Activated CD8-positive, alpha-beta memory T cell treated with anti-CD3 and anti-CD28 coated beads for 4 hours (primary cell): ENCODE results near the gene PRG3.
A peak's percentile ranks its signal among the peaks of the same experiment; 100 is the strongest.
"Not testable (repeated sequence)": the region's sequence is repeated elsewhere in the genome, so short reads cannot be mapped to it uniquely, and the experiment has no call there.

Experiments used
- DNase-seq, 2 donors: peaks; one replicate each; pipeline ENCODE4 v3.0.0-alpha.2; 2020; ENCODE audit warnings: low read depth in 2 of 2

The PRG3 gene

DNA sequence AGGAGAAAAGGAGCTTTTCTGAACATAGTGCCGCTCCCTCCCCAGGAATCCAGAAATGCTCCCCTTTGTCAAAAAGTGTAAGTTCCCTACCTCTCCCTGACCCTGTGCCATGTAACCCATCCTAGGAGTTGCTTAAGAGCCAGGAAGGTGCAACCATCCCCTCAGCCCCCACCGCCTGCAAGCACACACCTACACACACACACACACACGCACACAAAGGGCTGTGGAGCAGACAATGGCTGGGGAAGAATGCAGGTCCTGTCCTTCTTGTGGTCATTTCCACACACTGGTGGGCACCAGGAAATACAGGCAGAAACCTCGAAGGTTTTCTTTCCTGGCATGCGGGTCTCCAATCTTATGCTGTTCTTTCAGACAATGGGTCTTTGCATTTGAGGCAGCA is 41.6 kb downstream of the PRG3 start:
- DNase-seq = no peak

DNA sequence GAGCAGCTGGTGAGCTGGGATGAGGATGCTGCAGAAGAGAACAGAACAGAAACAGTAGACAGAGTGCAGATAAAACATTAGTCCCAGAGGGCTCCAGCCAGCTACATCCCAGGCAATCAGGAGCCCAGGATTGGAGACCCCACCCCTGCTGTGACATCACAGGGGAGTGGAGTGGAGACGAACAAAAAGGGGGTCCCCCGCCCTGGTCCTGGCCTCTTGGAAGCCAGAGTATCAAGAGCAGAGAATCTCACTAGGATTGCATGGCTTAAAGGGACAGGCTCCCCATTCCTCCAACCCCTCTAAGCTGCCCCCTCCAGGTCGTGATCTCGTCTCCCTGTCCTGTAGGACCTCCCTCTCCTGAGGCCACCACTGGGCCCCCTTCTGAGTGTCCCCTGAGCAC is 42.8 kb downstream of the PRG3 start, which contains the start of gene P2RX3:
TSS of gene P2RX3 (plus strand) at position 211 of the 400 bp plus-strand sequence. CDS start 199 bp downstream, outside the sequence.
- no peak for DNase-seq

DNA sequence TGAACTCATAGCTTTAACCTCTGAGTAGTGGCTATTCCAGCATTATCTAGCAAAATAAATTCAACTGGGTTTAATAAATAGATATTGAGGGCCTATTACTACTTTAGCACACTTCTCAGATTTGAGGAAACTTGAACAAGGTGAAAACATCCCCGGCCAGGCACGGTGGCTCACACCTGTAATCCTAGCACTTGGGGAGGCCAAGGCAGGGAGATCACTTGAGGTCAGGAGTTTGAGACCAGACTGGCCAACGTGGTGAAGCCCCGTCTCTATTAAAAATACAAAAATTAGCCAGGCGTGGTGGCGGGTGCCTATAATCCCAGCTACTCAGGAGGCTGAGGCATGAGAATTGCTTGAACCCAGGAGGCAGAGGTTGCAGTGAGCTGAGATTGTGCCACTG is 44.1 kb downstream of the PRG3 start:
- DNase-seq = not testable (repeated sequence)

DNA sequence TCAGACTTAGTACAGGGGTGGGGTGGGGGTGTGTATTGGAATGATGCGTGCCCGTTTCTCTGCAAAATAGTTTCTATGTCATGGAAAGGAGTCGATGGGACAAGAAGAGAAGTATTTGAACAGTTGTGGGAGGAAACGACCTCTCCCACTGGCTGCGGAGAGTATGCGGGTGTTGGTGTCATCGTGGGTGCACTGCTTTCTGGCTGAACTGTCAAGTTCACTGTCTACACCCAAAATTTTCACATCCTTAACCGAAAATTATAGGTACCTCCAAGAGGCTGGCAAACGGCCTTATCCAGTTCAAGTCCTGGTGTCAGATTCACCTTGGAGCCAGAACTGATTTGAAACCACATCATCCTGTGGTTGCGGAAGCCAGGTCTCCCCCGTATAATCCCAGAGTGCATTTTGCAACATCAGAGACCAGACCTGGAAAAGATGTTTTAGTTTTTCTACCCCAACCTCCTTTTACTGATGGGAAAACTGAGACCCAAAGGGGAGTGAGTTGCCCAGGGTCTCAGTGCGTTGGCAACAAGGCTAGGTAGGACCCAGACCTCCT is 44.8 kb downstream of the PRG3 start:
- no peak for DNase-seq

DNA sequence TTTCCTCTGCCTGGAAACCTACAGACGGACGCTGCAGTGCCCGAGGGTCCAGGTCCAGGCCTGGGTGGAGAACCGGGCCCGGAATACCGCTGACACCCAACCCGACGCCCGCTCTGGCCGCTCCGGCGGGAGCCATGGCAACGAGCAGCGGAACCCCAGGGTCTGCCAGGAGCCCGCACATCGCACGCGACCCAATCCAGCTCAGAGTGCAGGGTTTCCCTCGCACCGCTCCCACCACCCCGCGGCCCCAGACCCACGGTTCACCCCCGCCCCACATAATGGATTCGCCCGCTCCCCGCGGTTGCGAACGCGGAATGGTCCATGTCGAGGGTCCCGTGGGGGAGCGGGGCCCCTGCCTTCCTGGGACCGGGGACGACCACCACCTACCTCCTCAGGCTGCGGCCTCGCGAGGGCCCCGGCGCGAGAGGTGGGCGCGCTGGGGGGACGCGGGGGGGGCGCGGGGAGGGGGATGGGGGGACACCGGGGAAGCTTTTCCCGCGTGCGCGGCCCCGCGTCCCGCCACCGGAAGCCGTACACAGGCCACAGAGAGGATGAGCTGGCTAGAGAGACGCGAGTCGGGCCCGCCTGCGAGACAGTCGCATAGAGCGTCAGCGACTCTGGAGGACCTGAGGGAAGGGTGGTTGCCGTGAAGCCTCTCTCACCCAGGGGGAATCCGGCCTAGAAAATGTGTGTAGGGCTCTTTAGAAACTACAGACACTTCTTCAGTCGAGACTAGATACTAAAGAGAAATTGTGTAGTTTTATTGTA is 45.4 kb downstream of the PRG3 start, which contains the start of gene SSRP1:
TSS of gene SSRP1 (minus strand) at position 550 of the 768 bp plus-strand sequence. CDS start 771 bp downstream, outside the sequence.
- peak; percentile 70 to 80 for DNase-seq

DNA sequence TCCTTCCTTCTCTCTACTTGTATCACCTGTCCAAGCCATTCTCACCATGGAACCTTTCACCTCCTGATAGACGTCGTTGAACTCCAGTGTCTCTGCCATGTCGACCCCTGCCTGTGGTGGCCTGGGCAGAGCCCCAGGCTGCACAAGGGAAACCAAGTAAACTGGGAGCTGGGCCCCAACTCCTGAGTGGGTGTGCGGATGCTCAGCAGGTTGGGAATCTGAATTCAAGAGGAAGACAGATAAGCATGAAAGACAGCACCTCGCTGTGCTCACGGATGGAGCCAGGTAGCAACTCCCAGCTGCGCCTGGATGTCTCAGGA is 46.0 kb downstream of the PRG3 start:
- no peak for DNase-seq

DNA sequence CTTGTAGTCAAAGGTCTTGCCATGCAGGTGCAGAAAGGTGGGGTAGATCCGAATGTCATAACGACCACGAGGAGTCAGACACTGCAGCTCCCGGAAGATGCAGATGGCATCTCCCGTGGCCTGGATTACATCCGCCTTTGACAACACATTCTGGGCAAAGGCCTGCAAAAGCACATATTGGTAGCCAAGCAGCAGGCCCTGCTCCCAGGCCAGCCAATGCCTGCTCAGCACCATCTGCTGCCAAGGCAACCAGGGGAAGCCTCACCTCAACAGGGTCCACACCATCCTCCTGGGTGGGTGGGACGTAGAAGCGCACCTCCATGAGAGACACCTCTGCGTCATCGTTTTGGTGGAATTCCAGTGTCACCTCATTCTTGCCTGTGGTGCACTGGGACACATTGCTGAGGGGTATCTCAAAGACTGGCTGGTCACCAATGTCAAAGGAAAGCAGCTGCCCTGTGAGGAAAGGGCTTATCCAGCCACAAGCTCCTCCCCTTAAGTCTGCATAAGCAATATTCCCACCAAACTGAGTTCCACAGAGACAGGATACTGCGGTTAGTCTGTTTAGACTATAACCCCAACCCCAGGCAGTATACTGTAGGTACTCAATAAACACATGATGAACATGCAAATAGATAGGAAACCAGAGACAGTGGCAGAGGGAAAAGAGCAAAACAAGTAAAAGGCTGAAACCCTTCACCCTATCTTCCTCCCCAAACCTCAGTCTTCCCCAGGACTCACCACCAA is 48.1 kb downstream of the PRG3 start:
- no peak for DNase-seq

DNA sequence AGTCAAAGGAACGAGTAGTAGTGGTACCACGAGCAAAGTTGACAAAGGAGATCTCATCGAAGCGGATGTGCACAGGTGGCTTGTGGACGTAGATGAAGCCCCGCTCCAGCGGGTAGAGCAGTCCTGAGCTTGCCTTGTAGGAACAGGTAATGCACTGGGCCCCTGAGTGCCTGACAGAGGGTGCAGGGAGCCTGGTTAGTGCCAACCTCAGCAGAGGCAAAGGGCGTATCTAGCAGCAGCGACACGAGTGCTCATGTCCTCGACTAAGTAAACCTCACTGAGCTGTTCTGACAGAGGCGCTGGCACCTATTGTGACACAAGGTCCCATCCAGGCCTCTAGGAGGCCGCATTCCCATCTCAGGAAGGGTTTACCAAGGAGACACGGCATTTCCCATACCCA is 49.2 kb downstream of the PRG3 start:
- DNase-seq = no peak

DNA sequence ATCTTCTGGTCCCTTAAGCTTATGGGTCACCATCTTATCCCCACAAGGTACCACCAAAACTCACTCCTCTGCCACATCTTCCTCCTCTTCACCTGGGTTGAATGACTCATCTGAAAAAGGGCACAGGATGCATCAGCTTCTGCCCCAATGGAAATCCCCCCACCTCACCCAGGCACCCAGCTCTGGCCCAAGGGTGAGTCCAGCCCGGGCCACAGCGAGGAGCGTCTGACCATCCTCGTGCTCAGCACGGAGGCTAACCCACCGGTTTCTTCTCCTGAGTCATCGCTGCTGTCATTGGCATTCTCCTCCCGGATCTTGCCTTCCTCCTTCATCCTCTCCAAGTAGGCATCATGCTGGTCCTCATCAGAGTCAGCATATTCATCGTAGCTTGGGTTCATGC is 50.9 kb downstream of the PRG3 start:
- DNase-seq = no peak

DNA sequence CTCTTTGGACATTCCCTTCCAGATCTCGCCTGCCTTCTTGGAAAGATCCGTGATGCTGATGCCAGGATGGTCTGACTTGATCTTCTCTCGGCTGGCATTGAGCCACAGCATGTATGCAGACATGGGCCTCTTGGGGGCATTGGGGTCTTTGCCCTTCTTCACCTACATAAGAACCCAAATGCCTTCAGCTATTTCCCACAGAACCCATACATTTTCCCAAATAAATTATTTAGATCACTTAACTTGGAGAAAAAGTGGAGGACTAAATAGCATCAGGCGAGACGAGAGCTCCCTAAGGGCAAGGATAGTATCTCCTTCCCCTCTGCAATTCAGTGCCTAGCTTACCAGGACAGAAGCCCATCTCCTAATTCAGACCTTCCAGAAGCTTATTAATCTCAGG is 53.2 kb downstream of the PRG3 start:
- DNase-seq = no peak
